GM12872 (cell line): ENCODE data around the gene TCERG1.

Experiments
- TF ChIP-seq, protein P1 (sequence below): IDR thresholded peaks from 3 replicates; pipeline ENCODE4 v1.5.1; 2011; ENCODE audit warnings: low read depth, mild to moderate bottlenecking, low read length, moderate library complexity; ENCODE audit not compliant: insufficient read depth

TCERG1 gene

GRCh38 chr5:146475190-146475780, 28.2 kb downstream of the TCERG1 start:
- TF ChIP-seq, protein P1, sequence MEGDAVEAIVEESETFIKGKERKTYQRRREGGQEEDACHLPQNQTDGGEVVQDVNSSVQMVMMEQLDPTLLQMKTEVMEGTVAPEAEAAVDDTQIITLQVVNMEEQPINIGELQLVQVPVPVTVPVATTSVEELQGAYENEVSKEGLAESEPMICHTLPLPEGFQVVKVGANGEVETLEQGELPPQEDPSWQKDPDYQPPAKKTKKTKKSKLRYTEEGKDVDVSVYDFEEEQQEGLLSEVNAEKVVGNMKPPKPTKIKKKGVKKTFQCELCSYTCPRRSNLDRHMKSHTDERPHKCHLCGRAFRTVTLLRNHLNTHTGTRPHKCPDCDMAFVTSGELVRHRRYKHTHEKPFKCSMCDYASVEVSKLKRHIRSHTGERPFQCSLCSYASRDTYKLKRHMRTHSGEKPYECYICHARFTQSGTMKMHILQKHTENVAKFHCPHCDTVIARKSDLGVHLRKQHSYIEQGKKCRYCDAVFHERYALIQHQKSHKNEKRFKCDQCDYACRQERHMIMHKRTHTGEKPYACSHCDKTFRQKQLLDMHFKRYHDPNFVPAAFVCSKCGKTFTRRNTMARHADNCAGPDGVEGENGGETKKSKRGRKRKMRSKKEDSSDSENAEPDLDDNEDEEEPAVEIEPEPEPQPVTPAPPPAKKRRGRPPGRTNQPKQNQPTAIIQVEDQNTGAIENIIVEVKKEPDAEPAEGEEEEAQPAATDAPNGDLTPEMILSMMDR, result peak; percentile 47; the same call in 2 of the 3 replicates

DNA sequence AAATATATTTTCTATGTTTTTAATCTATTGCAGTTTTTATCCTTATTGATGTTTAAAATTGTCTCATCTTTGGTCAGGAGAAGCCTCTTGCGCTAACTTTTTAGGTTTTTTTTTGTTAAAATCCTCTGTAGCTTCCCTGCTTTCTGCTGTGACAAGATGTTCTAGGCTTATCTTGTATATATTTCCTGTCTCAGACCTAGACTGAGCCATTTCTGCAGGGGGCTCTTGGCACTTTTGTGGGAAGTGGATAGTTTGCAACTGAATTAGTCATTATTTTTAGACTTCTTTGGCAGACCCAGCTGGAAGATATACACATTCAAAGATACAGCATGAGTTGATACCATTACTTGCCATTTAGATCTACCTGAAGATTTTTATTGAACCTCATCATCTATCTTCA, 28.8 kb downstream of the TCERG1 start:
- TF ChIP-seq, protein P1, result no peak

DNA sequence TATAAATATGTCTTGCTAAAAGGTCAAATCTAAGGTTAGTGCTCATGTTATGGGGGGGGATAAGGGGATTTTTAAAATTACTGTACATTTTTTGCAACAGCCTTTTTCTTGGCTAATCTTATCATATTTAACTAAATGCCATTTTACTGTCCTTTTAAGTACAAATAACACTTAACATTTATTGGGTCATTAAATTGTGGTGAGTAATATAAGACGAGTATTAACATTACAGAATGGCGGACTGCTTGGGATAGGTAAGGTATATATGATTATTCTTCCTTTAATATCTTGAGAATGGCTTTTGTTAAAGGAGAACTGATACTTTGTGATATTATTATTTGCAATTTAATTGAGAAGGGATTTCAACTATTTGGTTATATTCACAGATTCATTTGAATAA, 35.6 kb downstream of the TCERG1 start:
- TF ChIP-seq, protein P1, result no peak

- TF ChIP-seq, protein P1, result no peak
Measured at GRCh38 chr5:146484714-146485391, 37.7 kb downstream of the TCERG1 start.

DNA sequence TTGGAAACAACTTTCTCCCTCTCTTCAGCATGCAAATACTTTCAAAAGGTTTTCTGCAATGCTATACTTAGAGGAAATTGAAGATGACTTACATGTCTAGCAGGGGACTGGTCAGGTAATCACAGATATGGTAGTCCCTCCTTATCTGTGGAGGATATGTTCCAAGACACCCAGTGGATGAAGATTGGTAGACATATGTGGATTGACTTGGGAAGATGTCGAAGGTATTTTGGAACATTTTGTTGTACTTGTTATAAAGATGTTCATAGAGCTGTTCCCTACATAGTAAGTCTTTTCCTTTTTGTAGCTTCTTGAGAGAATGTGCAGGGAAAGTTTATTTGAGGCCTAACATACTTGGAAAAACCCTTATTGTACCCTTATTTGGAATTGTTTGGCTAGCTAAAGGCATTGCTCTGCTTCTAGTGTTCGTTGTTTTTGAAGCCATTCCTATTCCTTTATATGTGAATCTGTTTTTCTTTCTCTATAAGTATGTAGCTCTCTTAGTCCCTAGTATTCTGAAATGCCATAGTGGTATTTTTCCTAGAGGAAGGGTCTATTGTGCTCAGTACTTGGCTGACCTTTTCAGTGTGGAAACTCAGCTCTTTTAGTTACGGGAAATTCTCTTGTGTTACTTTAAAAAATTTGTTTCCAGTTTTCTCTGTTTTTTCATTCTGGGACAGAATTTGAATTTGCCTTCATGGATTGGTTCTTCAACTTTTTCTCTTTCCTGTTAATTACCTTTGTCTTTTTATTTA, 43.1 kb downstream of the TCERG1 start:
- TF ChIP-seq, protein P1, result no peak

DNA sequence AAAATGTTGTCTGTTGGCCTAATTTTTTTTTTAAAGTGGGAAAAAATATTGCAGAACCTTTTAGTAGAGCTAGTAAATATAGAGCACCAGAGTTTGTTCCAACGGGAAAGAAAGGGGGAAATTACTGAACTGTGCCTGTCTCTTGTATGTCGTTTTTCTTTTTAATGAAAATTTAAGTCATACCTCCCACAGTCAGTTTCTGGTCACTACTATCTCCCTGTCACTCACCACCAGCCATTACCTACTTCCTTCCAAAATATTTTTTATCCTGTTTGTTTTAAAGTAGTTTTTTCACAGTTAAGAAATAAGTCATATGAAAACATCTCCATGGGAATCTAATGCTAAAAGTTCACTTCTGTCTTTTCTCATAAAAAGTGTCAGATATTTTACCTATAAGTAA, 47.5 kb downstream of the TCERG1 start:
- TF ChIP-seq, protein P1, result no peak

GRCh38 chr5:146499680-146500079, 52.5 kb downstream of the TCERG1 start:
- TF ChIP-seq, protein P1, result no peak
